Parathyroid adenoma (tissue), 2 donors: ENCODE results near the gene NSD1.
"Not testable (repeated sequence)": the region's sequence is repeated elsewhere in the genome, so short reads cannot be mapped to it uniquely, and the experiment has no call there.

ENCODE experiments used
- H2AFZ ChIP-seq: fragments of 300-600 bp; sonication (generic); one replicate; pipeline ENCODE4 v1.7.0; 2017; ENCODE audit warnings: antibody characterized with exemption, mild to moderate bottlenecking
- H3K27ac ChIP-seq: fragments of 300-600 bp; sonication (generic); one replicate; pipeline ENCODE4 v1.7.0; 2017
- H3K27me3 ChIP-seq: fragments of 300-600 bp; sonication (generic); one replicate; pipeline ENCODE4 v1.7.0; 2017; ENCODE audit warnings: low read length; ENCODE audit not compliant: control insufficient read depth, insufficient read depth
- H3K36me3 ChIP-seq: fragments of 300-600 bp; sonication (generic); one replicate; pipeline ENCODE4 v1.7.0; 2017; ENCODE audit warnings: low read length; ENCODE audit not compliant: control insufficient read depth, insufficient read depth
- H3K4me1 ChIP-seq: fragments of 300-600 bp; sonication (generic); one replicate; pipeline ENCODE4 v1.7.0; 2017; ENCODE audit warnings: control low read depth
- H3K4me2 ChIP-seq: fragments of 300-600 bp; sonication (generic); one replicate; pipeline ENCODE4 v1.7.0; 2017; ENCODE audit warnings: low read length
- H3K4me3 ChIP-seq: fragments of 300-600 bp; sonication (generic); one replicate; pipeline ENCODE4 v1.7.0; 2017; ENCODE audit warnings: low read depth, low read length
- H3K79me2 ChIP-seq: fragments of 300-600 bp; sonication (generic); one replicate; pipeline ENCODE4 v1.7.0; 2017; ENCODE audit warnings: control low read depth
- H3K9ac ChIP-seq: fragments of 300-600 bp; sonication (generic); one replicate; pipeline ENCODE4 v1.7.0; 2017; ENCODE audit warnings: mild to moderate bottlenecking
- H3K9me3 ChIP-seq: fragments of 300-600 bp; sonication (generic); one replicate; pipeline ENCODE4 v1.7.0; 2017; ENCODE audit warnings: low read length; ENCODE audit not compliant: control insufficient read depth
- TF ChIP-seq, protein P1 (sequence below): fragments of 300-600 bp; sonication (generic); IDR thresholded peaks from one replicate; pipeline ENCODE4 v1.7.0; 2017; ENCODE audit warnings: antibody characterized with exemption, mild to moderate bottlenecking
- donor health status: primary hyperparathyroidism.

NSD1 gene

DNA sequence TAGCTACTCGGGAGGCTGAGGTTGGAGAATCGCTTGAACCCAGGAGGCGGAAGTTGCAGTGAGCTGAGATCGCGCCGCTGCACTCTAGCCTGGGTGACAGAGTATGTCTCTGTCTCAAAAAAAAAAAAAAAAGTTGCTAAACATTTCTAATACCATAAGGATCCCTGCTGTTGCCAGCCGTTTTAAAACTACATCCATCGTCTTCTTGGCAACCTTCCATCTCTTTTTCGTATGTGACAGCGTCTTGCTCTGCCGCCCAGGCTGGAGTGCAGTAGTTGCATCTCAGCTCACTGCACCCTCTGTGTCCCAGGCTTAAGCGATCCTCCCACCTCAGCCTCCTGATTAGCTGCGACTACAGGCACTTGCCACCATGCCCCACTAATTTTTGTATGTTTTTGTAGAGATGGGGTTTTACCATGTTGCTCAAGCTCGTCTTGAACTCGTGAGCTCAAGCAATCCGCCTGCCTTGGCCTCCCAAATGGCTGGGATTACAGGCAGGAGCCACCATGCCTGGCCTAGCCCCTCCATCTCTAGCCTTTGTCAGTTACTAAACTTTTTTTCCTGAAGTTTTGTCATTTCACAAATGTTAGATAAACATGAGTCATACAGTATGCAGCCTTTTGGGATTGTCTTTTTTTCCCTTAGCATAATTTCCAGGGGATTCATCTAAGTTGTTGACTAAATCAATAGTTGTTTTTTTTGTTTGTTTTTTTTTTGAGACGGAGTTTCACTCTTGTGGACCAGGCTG is 13.5 kb downstream of the NSD1 start:
- no peak overlapping the region for H3K4me3 ChIP-seq
- TF ChIP-seq, protein P1, sequence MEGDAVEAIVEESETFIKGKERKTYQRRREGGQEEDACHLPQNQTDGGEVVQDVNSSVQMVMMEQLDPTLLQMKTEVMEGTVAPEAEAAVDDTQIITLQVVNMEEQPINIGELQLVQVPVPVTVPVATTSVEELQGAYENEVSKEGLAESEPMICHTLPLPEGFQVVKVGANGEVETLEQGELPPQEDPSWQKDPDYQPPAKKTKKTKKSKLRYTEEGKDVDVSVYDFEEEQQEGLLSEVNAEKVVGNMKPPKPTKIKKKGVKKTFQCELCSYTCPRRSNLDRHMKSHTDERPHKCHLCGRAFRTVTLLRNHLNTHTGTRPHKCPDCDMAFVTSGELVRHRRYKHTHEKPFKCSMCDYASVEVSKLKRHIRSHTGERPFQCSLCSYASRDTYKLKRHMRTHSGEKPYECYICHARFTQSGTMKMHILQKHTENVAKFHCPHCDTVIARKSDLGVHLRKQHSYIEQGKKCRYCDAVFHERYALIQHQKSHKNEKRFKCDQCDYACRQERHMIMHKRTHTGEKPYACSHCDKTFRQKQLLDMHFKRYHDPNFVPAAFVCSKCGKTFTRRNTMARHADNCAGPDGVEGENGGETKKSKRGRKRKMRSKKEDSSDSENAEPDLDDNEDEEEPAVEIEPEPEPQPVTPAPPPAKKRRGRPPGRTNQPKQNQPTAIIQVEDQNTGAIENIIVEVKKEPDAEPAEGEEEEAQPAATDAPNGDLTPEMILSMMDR: no peak
- H3K27me3 ChIP-seq: no peaks in the 10 kb centered on the region
- no peak overlapping the region for H3K9ac ChIP-seq
- no peak overlapping the region for H3K4me2 ChIP-seq
- no peak overlapping the region for H2AFZ ChIP-seq
- no peak overlapping the region for H3K27ac ChIP-seq
- peaks cover 68% of the 10 kb centered on the region for H3K79me2 ChIP-seq
- peaks cover 2% of the 10 kb centered on the region for H3K36me3 ChIP-seq
- no peaks in the 10 kb centered on the region for H3K9me3 ChIP-seq
- no peaks in the 10 kb centered on the region for H3K4me1 ChIP-seq

DNA sequence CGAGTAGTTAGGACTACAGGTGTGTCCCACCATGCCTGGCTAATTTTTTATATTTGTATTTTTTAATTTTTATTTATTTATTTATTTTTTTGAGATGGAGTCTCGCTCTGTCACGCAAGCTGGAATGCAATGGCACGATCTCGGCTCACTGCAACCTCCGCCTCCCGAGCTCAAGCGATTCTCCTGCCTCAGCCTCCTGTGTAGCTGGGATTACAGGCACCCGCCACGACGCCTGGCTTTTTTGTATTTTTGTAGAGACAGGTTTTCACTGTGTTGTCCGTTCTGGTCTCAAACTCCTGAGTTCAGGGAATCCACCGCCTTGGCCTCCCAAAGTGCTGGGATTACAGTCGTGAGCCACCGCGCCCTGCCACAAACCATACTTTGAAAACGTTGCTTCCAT is 16.5 kb downstream of the NSD1 start:
- not testable (repeated sequence) for H3K36me3 ChIP-seq, H2AFZ ChIP-seq, H3K9ac ChIP-seq, H3K4me2 ChIP-seq, H3K27me3 ChIP-seq, H3K4me3 ChIP-seq, H3K27ac ChIP-seq, H3K4me1 ChIP-seq, H3K9me3 ChIP-seq
- peaks cover 60% of the 10 kb centered on the region for H3K79me2 ChIP-seq

DNA sequence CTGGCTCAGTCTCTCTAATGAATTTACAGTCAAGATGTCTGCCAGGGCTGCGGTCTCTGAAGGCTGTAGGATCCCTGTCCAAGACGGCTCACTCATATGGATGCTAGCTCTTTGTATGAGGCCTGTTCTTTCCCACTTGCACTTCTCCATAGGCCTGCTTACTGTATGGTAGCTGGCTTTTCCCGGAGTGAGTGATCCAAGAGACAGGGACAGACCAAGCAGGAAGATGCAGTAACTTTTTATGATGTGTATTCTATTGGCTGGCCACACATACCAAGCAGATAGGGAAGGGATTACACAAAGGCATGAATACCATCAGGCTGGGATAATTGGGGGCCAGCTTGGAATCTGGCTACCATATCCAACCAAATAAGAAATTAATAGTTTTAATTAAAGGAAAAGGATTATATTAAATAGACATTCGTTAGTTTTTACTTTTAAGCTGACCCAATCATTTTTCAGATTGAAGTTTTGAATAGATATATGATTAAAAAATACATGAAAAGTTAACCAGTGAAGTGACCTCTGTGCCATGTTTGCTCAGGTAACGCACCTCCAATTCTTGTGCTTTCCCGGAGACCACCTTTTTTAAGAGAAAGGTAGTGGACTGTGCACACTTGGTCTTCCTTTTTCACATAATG is 20.6 kb downstream of the NSD1 start:
- Histone ChIP-seq H3K79me2 (peaks cover 54% of the 10 kb centered on the region), H3K4me3 (no peak overlapping the region), H3K4me2 (no peak overlapping the region), H3K9ac (no peak overlapping the region), H3K4me1 (no peaks in the 10 kb centered on the region), H3K27me3 (no peaks in the 10 kb centered on the region), H3K36me3 (no peaks in the 10 kb centered on the region), H3K9me3 (no peaks in the 10 kb centered on the region), H3K27ac (no peak overlapping the region), H2AFZ (no peak overlapping the region)
- TF ChIP-seq, protein P1: no peak

DNA sequence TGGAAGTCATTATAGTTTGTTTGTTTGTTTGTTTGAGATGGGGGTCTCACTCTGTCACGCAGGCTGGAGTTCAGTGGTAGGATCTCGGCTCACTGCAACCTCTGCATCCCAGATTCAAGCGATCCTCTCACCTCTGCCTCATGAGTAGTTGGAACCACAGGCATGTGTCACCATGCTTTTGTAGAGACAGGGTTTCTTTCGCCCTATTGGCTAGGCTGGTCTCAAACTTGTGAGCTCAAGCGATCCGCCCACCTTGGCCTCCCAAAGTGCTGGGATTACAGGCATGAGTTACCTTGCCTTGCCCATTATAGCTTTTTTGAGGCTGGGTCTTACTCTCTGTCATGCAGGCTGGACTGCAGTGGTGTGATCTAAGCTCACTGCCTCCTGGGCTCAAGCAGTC is 28.8 kb downstream of the NSD1 start:
- Histone ChIP-seq H2AFZ (no peak overlapping the region), H3K9ac (no peak overlapping the region), H3K36me3 (no peaks in the 10 kb centered on the region), H3K4me3 (no peak overlapping the region), H3K27me3 (no peaks in the 10 kb centered on the region), H3K79me2 (peaks cover 74% of the 10 kb centered on the region), H3K9me3 (no peaks in the 10 kb centered on the region), H3K27ac (no peak overlapping the region), H3K4me2 (no peak overlapping the region), H3K4me1 (no peaks in the 10 kb centered on the region)
- TF ChIP-seq, protein P1: no peak

DNA sequence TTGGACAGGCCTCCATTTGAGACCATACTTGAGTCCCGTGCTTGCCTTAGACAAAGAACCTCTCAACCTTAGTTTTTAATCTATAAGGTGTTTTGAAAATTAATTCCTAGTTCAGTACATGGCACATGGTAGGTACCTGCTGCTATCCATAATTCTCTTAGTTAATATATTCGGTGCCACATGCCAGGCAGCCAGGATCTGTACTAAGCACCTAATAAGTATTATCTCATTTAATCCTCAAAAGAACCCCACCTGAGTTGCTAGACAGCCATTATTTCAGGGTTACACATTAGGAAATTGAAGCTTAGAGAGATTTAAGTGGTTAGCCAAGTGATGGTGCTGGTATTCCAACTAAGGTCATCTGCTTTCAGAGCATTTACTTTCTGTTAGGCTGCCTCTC is 29.9 kb downstream of the NSD1 start:
- Histone ChIP-seq H3K9ac (no peak overlapping the region), H2AFZ (no peak overlapping the region), H3K36me3 (no peaks in the 10 kb centered on the region), H3K4me1 (no peaks in the 10 kb centered on the region), H3K9me3 (no peaks in the 10 kb centered on the region), H3K79me2 (peaks cover 68% of the 10 kb centered on the region), H3K4me3 (no peak overlapping the region), H3K4me2 (no peak overlapping the region), H3K27ac (no peak overlapping the region), H3K27me3 (no peaks in the 10 kb centered on the region)
- TF ChIP-seq, protein P1: no peak
